HepG2 (cell line): ENCODE measurements around the gene FMNL2. TPM values are rescaled to one million over a fixed set of nuclear protein-coding genes. Genes with fewer than 3 reads are reported as not detected.

Source experiments
- ATAD3A ChIP-seq: sonication (generic); formaldehyde crosslinking; IDR thresholded peaks from 2 replicates; pipeline ENCODE4 v1.4.0; 2020; ENCODE audit warnings: missing genetic modification reagents
- ATF1 ChIP-seq: IDR thresholded peaks from 2 replicates; pipeline ENCODE4 v1.6.1; 2016; ENCODE audit warnings: mild to moderate bottlenecking, control low read depth
- CEBPB ChIP-seq: IDR thresholded peaks from 2 replicates; pipeline ENCODE4 v1.6.1; 2011; ENCODE audit warnings: low read depth, low read length, improper control_type of control experiment, borderline replicate concordance
- CERS6 ChIP-seq: sonication (generic); formaldehyde crosslinking; IDR thresholded peaks from 2 replicates; pipeline ENCODE4 v1.5.0; 2020; ENCODE audit warnings: missing genetic modification reagents
- KLF9 ChIP-seq: IDR thresholded peaks from 2 replicates; pipeline ENCODE4 v1.6.1; 2016; ENCODE audit warnings: low read depth
- MAFK ChIP-seq, 2 experiments: IDR thresholded peaks in 1 of 2; conservative IDR thresholded peaks in 1 of 2; 2 replicates each; pipeline ENCODE4 v1.6.1; 2011; ENCODE audit warnings: improper control_type of control experiment in 2 of 2, low read length in 2 of 2
- NFE2L1 ChIP-seq: sonication (generic); formaldehyde crosslinking; IDR thresholded peaks from 2 replicates; pipeline ENCODE4 v1.4.0; 2020; ENCODE audit warnings: missing genetic modification reagents, mild to moderate bottlenecking, borderline replicate concordance
- NR2F6 ChIP-seq, 2 experiments: IDR thresholded peaks; 2 replicates each; pipeline ENCODE4 v1.6.1; 2016; ENCODE audit warnings: antibody characterized with exemption in 1 of 2, mild to moderate bottlenecking in 1 of 2
- PAF1 ChIP-seq: IDR thresholded peaks from 2 replicates; pipeline ENCODE4 v1.6.1; 2016; ENCODE audit warnings: missing genetic modification reagents, missing compliant biosample characterization
- SAFB2 ChIP-seq: sonication (generic); formaldehyde crosslinking; IDR thresholded peaks from 2 replicates; pipeline ENCODE4 v1.5.1; 2020; ENCODE audit warnings: missing genetic modification reagents, low read depth, mild to moderate bottlenecking, borderline replicate concordance
- SMARCE1 ChIP-seq: fragments of 450-650 bp; IDR thresholded peaks from 2 replicates; pipeline ENCODE4 v1.6.1; 2017; ENCODE audit warnings: borderline replicate concordance
- SOX5 ChIP-seq: IDR thresholded peaks from 2 replicates; pipeline ENCODE4 v1.6.1; 2016; ENCODE audit warnings: borderline replicate concordance
- SP5 ChIP-seq: IDR thresholded peaks from 2 replicates; pipeline ENCODE4 v1.6.1; 2016; ENCODE audit warnings: low read depth, borderline replicate concordance
- TAF1 ChIP-seq: sonication (generic); formaldehyde crosslinking; IDR thresholded peaks from 2 replicates; pipeline ENCODE4 v1.4.0; 2020; ENCODE audit warnings: missing genetic modification reagents
- UBTF ChIP-seq: sonication (generic); formaldehyde crosslinking; IDR thresholded peaks from 2 replicates; pipeline ENCODE4 v1.4.0; 2020; ENCODE audit warnings: mild to moderate bottlenecking, missing genetic modification reagents
- ZC3H4 ChIP-seq: sonication (generic); formaldehyde crosslinking; IDR thresholded peaks from 2 replicates; pipeline ENCODE4 v1.4.0; 2020; ENCODE audit warnings: missing genetic modification reagents, borderline replicate concordance
- ZMYM4 ChIP-seq: sonication (generic); formaldehyde crosslinking; IDR thresholded peaks from 2 replicates; pipeline ENCODE4 v1.8.1; 2023; ENCODE audit warnings: mild to moderate bottlenecking, missing genetic modification reagents
- ZNF3 ChIP-seq: IDR thresholded peaks from 2 replicates; pipeline ENCODE4 v1.7.0; 2017; ENCODE audit warnings: inconsistent platforms
- ZNF317 ChIP-seq: sonication (generic); formaldehyde crosslinking; IDR thresholded peaks from 2 replicates; pipeline ENCODE4 v1.5.0; 2020; ENCODE audit warnings: mild to moderate bottlenecking, missing genetic modification reagents
- ZNF329 ChIP-seq: sonication (generic); formaldehyde crosslinking; IDR thresholded peaks from 2 replicates; pipeline ENCODE4 v1.9.0; 2021; ENCODE audit warnings: low read depth, mild to moderate bottlenecking, missing genetic modification reagents
- ZNF383 ChIP-seq: sonication (generic); formaldehyde crosslinking; IDR thresholded peaks from 2 replicates; pipeline ENCODE4 v1.4.0; 2020; ENCODE audit warnings: missing genetic modification reagents, mild to moderate bottlenecking, borderline replicate concordance
- ZNF431 ChIP-seq: sonication (generic); formaldehyde crosslinking; IDR thresholded peaks from 2 replicates; pipeline ENCODE4 v1.9.0; 2022; ENCODE audit warnings: missing genetic modification reagents, low read depth, mild to moderate bottlenecking, borderline replicate concordance
- ZNF766 ChIP-seq: sonication (generic); formaldehyde crosslinking; IDR thresholded peaks from 2 replicates; pipeline ENCODE4 v1.5.0; 2020; ENCODE audit warnings: missing genetic modification reagents, borderline replicate concordance
- ZZZ3 ChIP-seq: sonication (generic); formaldehyde crosslinking; IDR thresholded peaks from 2 replicates; pipeline ENCODE4 v1.4.0; 2020; ENCODE audit warnings: missing genetic modification reagents, mild to moderate bottlenecking, borderline replicate concordance
- polyA plus RNA-seq, 8 experiments: library from polyadenylated mRNA; depleted of rRNA in 3 of 8; stranded (reverse) in 7 of 8; unstranded in 1 of 8; fragments of >200 nt; fragmentation: Illumina TruSeq in 4 of 8; extraction: Trizol in 4 of 8; gene quantifications; 2 replicates each; pipeline versions ENCODE4 v1.2.1 to v1.2.3, GENCODE V29; 2011 to 2016; ENCODE audit warnings: low read depth in 4 of 8, missing spikeins in 1 of 8, mixed read lengths in 1 of 8; ENCODE audit not compliant: insufficient read depth in 1 of 8
- total RNA-seq, 5 experiments: library from RNA; depleted of rRNA; stranded (reverse); fragments of >200 nt; fragmentation: Illumina TruSeq; extraction: Trizol; gene quantifications; 2 replicates each; pipeline ENCODE4 v1.2.3, GENCODE V29; 2016; ENCODE audit warnings: low read depth in 1 of 5
- TF ChIP-seq, protein P1 (sequence below): IDR thresholded peaks from 2 replicates; pipeline ENCODE4 v1.6.1; 2018; ENCODE audit warnings: missing genetic modification reagents, mild to moderate bottlenecking, missing compliant biosample characterization

The FMNL2 gene
- total and polyA plus RNA-seq, 2 of the 13 experiments (the other 11 are each of a cell fraction or from before 2014, with no cell fraction given), result 66.5 to 67.7 TPM

DNA sequence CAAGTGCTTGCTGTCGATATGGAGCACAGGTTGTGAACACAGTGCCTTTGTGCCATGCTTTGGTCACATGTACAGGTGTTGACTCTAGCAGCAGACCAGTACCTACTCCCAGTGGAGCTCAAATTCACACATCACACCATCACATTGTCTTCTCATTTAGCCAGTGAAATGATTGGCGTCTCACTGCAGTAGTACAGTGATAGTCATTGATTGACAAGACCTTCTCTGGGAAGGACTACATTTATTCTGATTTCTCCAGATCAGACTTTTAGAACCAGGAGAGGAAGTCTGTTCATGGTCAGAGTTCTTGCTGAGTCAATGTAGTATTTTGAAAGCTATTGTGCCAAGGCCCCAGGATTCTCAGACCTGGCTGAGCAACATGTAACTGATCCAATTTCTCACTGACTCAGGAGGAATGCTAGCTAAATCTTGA lies 75.2 kb downstream of the FMNL2 start (continued):
- TF ChIP-seq MAFK (conservative IDR thresholded peaks at IDR 0.05 in 1 of 2, IDR thresholded peaks at IDR 0.05 in 1 of 2; ENCODE audit: low read length in 2 of 2) (no peak; a peak in 2 of 4 replicates), KLF9 (CRISPR knock-in tag) (0 out of 2 replicates have a peak, but pooled peaks have one; percentile 51), SMARCE1 (no peak), SAFB2 (CRISPR knock-in tag) (no peak; the same call in 1 of the 2 replicates), SP5 (CRISPR knock-in tag) (no peak), ZZZ3 (no peak; the same call in 1 of the 2 replicates), ZNF383 (CRISPR knock-in tag) (0 out of 2 replicates have a peak, but pooled peaks have one; percentile 23), UBTF (CRISPR knock-in tag) (peak; percentile 35; the same call in 1 of the 2 replicates), ZNF431 (CRISPR knock-in tag) (peak; percentile 96), TAF1 (CRISPR knock-in tag) (no peak), SOX5 (CRISPR knock-in tag) (peak; percentile 100), NR2F6 (IDR thresholded peaks at IDR 0.05) (no peak; the same call in 1 of the 2 replicates), NR2F6 (CRISPR knock-in tag; IDR thresholded peaks at IDR 0.05) (peak; percentile 84), PAF1 (CRISPR knock-in tag) (no peak), ZNF329 (CRISPR knock-in tag) (0 out of 2 replicates have a peak, but pooled peaks have one; percentile 20), NFE2L1 (CRISPR knock-in tag) (no peak), ZMYM4 (CRISPR knock-in tag) (peak; percentile 99), CEBPB (no peak), ZNF766 (peak; percentile 48; the same call in 1 of the 2 replicates), ATAD3A (CRISPR knock-in tag) (no peak), CERS6 (no peak), ZNF317 (CRISPR knock-in tag) (peak; percentile 92), ATF1 (0 out of 2 replicates have a peak, but pooled peaks have one; percentile 20), ZNF3 (CRISPR knock-in tag) (0 out of 2 replicates have a peak, but pooled peaks have one; percentile 28), ZC3H4 (no peak)
- TF ChIP-seq, protein P1, sequence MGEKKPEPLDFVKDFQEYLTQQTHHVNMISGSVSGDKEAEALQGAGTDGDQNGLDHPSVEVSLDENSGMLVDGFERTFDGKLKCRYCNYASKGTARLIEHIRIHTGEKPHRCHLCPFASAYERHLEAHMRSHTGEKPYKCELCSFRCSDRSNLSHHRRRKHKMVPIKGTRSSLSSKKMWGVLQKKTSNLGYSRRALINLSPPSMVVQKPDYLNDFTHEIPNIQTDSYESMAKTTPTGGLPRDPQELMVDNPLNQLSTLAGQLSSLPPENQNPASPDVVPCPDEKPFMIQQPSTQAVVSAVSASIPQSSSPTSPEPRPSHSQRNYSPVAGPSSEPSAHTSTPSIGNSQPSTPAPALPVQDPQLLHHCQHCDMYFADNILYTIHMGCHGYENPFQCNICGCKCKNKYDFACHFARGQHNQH (CRISPR knock-in tag), result peak; percentile 100
